Adrenal gland (tissue), 5 donors: ENCODE measurements around the gene RAB3B.

ENCODE experiments used
- POLR2A ChIP-seq, 2 donors: fragments of 450-650 bp; IDR thresholded peaks; one replicate each; pipeline ENCODE4 v1.6.1; 2017; ENCODE audit warnings: antibody characterized with exemption in 2 of 2, mild to moderate bottlenecking in 2 of 2, moderate library complexity in 1 of 2
- TF ChIP-seq, protein P1 (sequence below), 6 experiments: fragments of 450-650 bp in 4 of 6; fragments of 200-600 bp in 2 of 6; sonication (generic) in 1 of 6; IDR thresholded peaks; 1 replicate in 5 of 6; 2 replicates in 1 of 6; pipeline versions ENCODE4 v1.5.1 to v1.8.0; 2016 to 2021; ENCODE audit warnings: antibody characterized with exemption in 6 of 6, mild to moderate bottlenecking in 2 of 6, moderate library complexity in 1 of 6
- donor health status: DM: no; HTN: no; CAD: no.

DNA sequence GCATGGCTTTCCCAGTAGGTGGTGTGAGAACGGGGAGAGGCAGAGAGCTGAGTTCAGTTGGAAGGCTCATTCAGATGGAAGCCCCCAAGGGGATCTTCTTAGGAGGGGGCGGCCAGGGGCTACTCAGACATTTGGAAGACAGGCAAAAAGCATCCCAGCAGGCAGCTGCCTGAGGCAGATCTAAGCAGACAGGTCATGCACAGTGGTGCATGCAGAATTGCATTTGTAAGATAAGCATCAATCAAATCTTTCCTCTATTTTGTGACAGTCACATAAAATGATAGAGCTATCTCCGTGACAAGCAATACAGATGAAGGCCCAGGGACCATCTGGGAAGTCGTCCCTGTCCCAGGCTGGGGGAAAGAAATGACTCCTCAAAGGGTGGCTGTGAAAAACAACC is 3.8 kb downstream of the RAB3B start:
- TF ChIP-seq, protein P1, sequence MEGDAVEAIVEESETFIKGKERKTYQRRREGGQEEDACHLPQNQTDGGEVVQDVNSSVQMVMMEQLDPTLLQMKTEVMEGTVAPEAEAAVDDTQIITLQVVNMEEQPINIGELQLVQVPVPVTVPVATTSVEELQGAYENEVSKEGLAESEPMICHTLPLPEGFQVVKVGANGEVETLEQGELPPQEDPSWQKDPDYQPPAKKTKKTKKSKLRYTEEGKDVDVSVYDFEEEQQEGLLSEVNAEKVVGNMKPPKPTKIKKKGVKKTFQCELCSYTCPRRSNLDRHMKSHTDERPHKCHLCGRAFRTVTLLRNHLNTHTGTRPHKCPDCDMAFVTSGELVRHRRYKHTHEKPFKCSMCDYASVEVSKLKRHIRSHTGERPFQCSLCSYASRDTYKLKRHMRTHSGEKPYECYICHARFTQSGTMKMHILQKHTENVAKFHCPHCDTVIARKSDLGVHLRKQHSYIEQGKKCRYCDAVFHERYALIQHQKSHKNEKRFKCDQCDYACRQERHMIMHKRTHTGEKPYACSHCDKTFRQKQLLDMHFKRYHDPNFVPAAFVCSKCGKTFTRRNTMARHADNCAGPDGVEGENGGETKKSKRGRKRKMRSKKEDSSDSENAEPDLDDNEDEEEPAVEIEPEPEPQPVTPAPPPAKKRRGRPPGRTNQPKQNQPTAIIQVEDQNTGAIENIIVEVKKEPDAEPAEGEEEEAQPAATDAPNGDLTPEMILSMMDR (IDR thresholded peaks at IDR 0.05), result no peak
- TF ChIP-seq POLR2A (IDR thresholded peaks at IDR 0.05), result no peak
